ENCODE results near the gene SNTG2. TPM values are rescaled to one million over a fixed set of nuclear protein-coding genes. Genes with fewer than 3 reads are reported as not detected.

SNTG2 gene
- total RNA-seq, 1 donor from 2014 or later = 1.9 TPM

- TF ChIP-seq EZH2 (IDR thresholded peaks at IDR 0.05; ENCODE audit: insufficient read depth, low read length) = no peak
- TF ChIP-seq CTCF (IDR thresholded peaks at IDR 0.05; ENCODE audit: insufficient read depth, low read depth, low read length) = no peak
- no peak overlapping the region for H3K4me3 ChIP-seq (ENCODE audit: insufficient read depth, low read depth, low read length)
- DNase-seq (ENCODE audit: low read depth) = no peak
- H3K27me3 ChIP-seq (ENCODE audit: insufficient read depth, low read length) = no peaks in the 10 kb centered on the region
- Mint-ChIP-seq H3K9me3 (ENCODE audit: unreplicated experiment) (no peaks in the 10 kb centered on the region), H3K4me3 (ENCODE audit: unreplicated experiment) (no peak overlapping the region), H3K27ac (ENCODE audit: unreplicated experiment) (no peak overlapping the region), H3K36me3 (ENCODE audit: low read depth, unreplicated experiment) (no peaks in the 10 kb centered on the region), H3K4me1 (ENCODE audit: low read depth, unreplicated experiment) (no peaks in the 10 kb centered on the region), H3K27me3 (ENCODE audit: low read depth, unreplicated experiment) (peaks cover 15% of the 10 kb centered on the region)
- no peaks in the 10 kb centered on the region for H3K79me2 ChIP-seq (ENCODE audit: insufficient read depth, low read length)
- H3K9ac ChIP-seq (ENCODE audit: low read length) = no peak overlapping the region
- H3K9me3 ChIP-seq (ENCODE audit: insufficient read depth, low read depth, low read length) = peaks cover 4% of the 10 kb centered on the region
- no peaks in the 10 kb centered on the region for H3K36me3 ChIP-seq (ENCODE audit: insufficient read depth, low read length)
- no peak for FAIRE-seq
- no peaks in the 10 kb centered on the region for H3K4me1 ChIP-seq (ENCODE audit: insufficient read depth, low read length)
- no peaks in the 10 kb centered on the region for H4K20me1 ChIP-seq (ENCODE audit: insufficient read depth, low read length)
- no peak overlapping the region for H3K27ac ChIP-seq (ENCODE audit: low read depth, low read length)
- no peak overlapping the region for H2AFZ ChIP-seq (ENCODE audit: low read depth, low read length)
- no peak overlapping the region for H3K4me2 ChIP-seq (ENCODE audit: low read length)
These were observed 348.4 kb downstream of the SNTG2 start for GRCh38 chr2:1299043-1299442.

GRCh38 chr2:1300284-1300683 lies 349.6 kb downstream of the SNTG2 start:
- Histone ChIP-seq H3K27me3 (ENCODE audit: insufficient read depth, low read length) (no peaks in the 10 kb centered on the region), H3K79me2 (ENCODE audit: insufficient read depth, low read length) (no peaks in the 10 kb centered on the region), H3K4me3 (ENCODE audit: insufficient read depth, low read depth, low read length) (no peak overlapping the region), H3K27ac (ENCODE audit: low read depth, low read length) (no peak overlapping the region), H3K36me3 (ENCODE audit: insufficient read depth, low read length) (no peaks in the 10 kb centered on the region), H3K4me2 (ENCODE audit: low read length) (no peak overlapping the region), H4K20me1 (ENCODE audit: insufficient read depth, low read length) (no peaks in the 10 kb centered on the region), H2AFZ (ENCODE audit: low read depth, low read length) (no peak overlapping the region), H3K4me1 (ENCODE audit: insufficient read depth, low read length) (no peaks in the 10 kb centered on the region), H3K9ac (ENCODE audit: low read length) (no peak overlapping the region), H3K9me3 (ENCODE audit: insufficient read depth, low read depth, low read length) (peaks cover 4% of the 10 kb centered on the region)
- no peaks in the 10 kb centered on the region for H3K4me1 Mint-ChIP-seq (ENCODE audit: low read depth, unreplicated experiment)
- DNase-seq (ENCODE audit: low read depth) (no peak), FAIRE-seq (no peak)
- no peaks in the 10 kb centered on the region for H3K9me3 Mint-ChIP-seq (ENCODE audit: unreplicated experiment)
- H3K27me3 Mint-ChIP-seq (ENCODE audit: low read depth, unreplicated experiment) = peaks cover 15% of the 10 kb centered on the region
- no peak overlapping the region for H3K27ac Mint-ChIP-seq (ENCODE audit: unreplicated experiment)
- H3K4me3 Mint-ChIP-seq (ENCODE audit: unreplicated experiment) = no peak overlapping the region
- TF ChIP-seq EZH2 (IDR thresholded peaks at IDR 0.05; ENCODE audit: insufficient read depth, low read length) = no peak
- H3K36me3 Mint-ChIP-seq (ENCODE audit: low read depth, unreplicated experiment) = no peaks in the 10 kb centered on the region

- H3K36me3 Mint-ChIP-seq (ENCODE audit: low read depth, unreplicated experiment) = no peaks in the 10 kb centered on the region
- no peak for TF ChIP-seq EZH2 (IDR thresholded peaks at IDR 0.05; ENCODE audit: insufficient read depth, low read length)
- TF ChIP-seq CTCF (IDR thresholded peaks at IDR 0.05; ENCODE audit: insufficient read depth, low read depth, low read length) = no peak
- H3K9ac ChIP-seq (ENCODE audit: low read length) = no peak overlapping the region
- no peaks in the 10 kb centered on the region for H3K27me3 ChIP-seq (ENCODE audit: insufficient read depth, low read length)
- H3K27ac ChIP-seq (ENCODE audit: low read depth, low read length) = no peak overlapping the region
- H3K4me1 ChIP-seq (ENCODE audit: insufficient read depth, low read length) = no peaks in the 10 kb centered on the region
- H3K4me3 Mint-ChIP-seq (ENCODE audit: unreplicated experiment) = no peak overlapping the region
- DNase-seq (ENCODE audit: low read depth) = no peak
- no peak overlapping the region for H3K27ac Mint-ChIP-seq (ENCODE audit: unreplicated experiment)
- H3K4me1 Mint-ChIP-seq (ENCODE audit: low read depth, unreplicated experiment) = no peaks in the 10 kb centered on the region
- H4K20me1 ChIP-seq (ENCODE audit: insufficient read depth, low read length) = no peaks in the 10 kb centered on the region
- no peak for FAIRE-seq
- H3K36me3 ChIP-seq (ENCODE audit: insufficient read depth, low read length) = no peaks in the 10 kb centered on the region
- H3K9me3 ChIP-seq (ENCODE audit: insufficient read depth, low read depth, low read length) = no peaks in the 10 kb centered on the region
- H2AFZ ChIP-seq (ENCODE audit: low read depth, low read length) = no peak overlapping the region
- H3K9me3 Mint-ChIP-seq (ENCODE audit: unreplicated experiment) = no peaks in the 10 kb centered on the region
- H3K4me2 ChIP-seq (ENCODE audit: low read length) = no peak overlapping the region
- H3K4me3 ChIP-seq (ENCODE audit: insufficient read depth, low read depth, low read length) = no peak overlapping the region
- no peaks in the 10 kb centered on the region for H3K79me2 ChIP-seq (ENCODE audit: insufficient read depth, low read length)
- peaks cover 13% of the 10 kb centered on the region for H3K27me3 Mint-ChIP-seq (ENCODE audit: low read depth, unreplicated experiment)
These were observed 350.4 kb downstream of the SNTG2 start for GRCh38 chr2:1301056-1301455.
